Dermis blood vessel endothelial cell (primary cell): ENCODE measurements around the gene CCAR1. TPM values are rescaled to one million over a fixed set of nuclear protein-coding genes. Genes with fewer than 3 reads are reported as not detected.
"Not testable (repeated sequence)": the region's sequence is repeated elsewhere in the genome, so short reads cannot be mapped to it uniquely, and the experiment has no call there.

Experiments used
- DNase-seq: peaks from one replicate; pipeline ENCODE4 v3.0.0; 2010
- total RNA-seq: library from RNA; depleted of rRNA; stranded (reverse); fragments of >200 nt; gene quantifications from 2 replicates; pipeline ENCODE4 v1.2.3, GENCODE V29; 2014

The CCAR1 gene, protein sequence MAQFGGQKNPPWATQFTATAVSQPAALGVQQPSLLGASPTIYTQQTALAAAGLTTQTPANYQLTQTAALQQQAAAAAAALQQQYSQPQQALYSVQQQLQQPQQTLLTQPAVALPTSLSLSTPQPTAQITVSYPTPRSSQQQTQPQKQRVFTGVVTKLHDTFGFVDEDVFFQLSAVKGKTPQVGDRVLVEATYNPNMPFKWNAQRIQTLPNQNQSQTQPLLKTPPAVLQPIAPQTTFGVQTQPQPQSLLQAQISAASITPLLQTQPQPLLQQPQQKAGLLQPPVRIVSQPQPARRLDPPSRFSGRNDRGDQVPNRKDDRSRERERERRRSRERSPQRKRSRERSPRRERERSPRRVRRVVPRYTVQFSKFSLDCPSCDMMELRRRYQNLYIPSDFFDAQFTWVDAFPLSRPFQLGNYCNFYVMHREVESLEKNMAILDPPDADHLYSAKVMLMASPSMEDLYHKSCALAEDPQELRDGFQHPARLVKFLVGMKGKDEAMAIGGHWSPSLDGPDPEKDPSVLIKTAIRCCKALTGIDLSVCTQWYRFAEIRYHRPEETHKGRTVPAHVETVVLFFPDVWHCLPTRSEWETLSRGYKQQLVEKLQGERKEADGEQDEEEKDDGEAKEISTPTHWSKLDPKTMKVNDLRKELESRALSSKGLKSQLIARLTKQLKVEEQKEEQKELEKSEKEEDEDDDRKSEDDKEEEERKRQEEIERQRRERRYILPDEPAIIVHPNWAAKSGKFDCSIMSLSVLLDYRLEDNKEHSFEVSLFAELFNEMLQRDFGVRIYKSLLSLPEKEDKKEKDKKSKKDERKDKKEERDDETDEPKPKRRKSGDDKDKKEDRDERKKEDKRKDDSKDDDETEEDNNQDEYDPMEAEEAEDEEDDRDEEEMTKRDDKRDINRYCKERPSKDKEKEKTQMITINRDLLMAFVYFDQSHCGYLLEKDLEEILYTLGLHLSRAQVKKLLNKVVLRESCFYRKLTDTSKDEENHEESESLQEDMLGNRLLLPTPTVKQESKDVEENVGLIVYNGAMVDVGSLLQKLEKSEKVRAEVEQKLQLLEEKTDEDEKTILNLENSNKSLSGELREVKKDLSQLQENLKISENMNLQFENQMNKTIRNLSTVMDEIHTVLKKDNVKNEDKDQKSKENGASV
- 37.9 and 50.6 TPM in 2 replicates for total RNA-seq

DNA sequence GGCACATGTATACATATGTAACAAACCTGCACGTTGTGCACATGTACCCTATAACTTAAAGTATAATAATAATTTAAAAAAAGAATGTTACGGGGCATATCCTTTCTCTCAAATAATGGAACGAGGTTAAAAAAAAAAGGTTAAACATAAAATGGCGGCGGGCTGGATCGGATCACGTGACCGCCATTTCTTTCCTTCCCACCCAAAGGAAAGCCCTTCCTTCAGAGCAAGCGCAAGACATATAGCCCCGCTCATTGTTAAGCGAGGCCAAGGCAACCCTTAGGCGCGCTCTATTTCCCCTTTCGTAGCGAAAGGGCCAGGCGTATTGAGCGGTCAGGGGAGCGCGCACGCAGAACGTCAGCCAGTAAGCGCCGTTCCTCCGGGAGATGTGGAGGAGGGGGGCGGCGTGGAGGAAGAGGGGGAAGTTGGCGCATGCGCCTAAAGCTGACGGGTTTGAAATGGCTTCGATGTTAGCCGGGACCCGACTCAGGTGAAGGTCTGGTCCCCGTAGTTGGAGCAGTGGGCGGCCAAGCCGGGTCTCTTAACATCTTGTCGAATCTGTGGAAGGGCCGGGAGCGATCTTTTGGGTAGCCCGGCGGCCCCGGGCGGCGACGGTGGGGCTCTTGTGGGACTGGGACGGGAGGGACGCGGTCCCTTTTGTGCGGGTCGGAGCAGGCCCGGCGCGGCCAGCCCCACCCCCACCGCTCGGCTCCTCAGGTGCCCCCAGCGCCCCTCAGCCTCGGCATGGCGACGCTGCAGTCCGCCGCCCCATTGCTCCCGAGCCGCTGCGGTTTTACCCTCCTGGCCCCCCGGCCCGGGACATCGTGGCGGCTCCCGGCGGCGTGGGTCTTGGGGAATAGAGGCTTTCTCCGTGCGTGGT lies at the start of gene CCAR1:
TSS of gene CCAR1 (plus strand) at position 447 of the 880 bp plus-strand sequence. CDS start 1,266 bp downstream, outside the sequence.
- peak; percentile 99 for DNase-seq

DNA sequence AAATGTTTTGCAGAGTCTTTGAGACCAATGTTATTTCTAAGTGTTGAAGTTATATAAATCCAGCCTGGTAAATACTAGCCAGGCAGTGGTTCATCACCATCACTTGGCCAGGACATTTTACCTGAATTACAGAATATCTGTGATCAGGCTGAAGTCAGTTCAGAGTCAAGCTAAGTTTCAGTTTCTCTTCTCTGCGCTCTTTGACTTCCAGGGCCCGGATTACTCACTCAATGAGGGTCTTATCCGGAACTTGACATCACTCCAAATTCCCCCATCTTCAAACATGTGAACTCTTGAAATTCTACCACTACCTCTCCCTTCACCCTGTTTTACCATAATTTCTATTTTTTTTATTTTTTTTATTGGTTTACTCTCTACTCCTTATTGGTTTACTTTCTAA lies 36.6 kb upstream of the CCAR1 start:
- no peak for DNase-seq

DNA sequence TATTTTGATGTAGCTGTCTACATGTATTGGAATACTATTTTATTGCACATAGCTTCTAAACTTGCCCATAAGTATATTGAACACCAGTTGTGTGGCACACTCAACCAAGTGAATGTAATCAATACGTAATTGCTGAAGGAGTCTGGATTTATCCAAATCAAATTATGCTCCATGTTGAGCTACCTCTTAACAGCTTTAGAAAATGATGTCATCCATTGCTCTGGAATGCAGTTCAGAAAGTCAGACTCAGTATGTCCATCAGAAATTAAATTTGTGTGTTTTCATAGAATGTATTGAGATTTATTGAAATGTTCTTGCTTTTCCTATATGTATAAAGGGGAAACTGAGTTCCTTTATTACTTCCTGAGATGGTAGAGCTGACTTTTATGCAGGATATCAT lies 25.0 kb upstream of the CCAR1 start:
- DNase-seq: no peak

DNA sequence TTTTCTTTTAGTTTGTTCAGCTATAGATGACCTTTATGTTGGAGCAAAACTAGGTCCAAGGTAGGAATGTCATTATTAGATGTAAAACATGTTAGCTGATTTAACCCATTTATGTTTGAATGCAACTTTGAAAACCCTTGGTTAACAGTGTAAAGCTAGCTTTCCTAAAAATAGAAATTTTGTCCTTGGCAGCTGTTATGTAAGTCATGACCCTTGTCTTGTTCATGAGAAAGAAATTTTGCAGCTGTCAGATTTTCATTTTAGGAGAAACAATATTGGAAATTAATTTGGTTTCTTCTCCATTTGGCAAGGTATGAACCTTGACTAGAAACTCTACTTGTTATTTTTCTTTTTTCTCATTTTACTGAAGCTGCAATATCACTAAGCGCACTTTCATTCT lies 23.9 kb upstream of the CCAR1 start:
- DNase-seq: no peak

DNA sequence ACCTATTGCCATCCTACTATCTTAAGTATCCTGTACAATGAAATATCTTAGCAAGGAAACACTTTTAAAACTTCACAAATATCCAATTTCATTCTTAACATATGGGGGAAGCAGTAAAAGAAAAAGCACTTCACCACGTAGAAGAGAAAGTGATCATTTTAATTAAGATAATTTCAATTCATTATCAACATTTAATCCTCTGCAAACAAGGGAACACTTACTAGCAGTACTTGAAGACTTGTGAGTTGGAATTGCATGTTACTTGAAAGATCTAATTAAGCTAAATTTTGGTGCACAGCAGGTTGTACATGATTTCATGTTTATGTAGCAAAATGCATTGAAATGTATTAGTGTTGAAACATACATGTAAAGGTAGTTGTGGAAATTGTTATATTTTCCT lies 20.8 kb upstream of the CCAR1 start:
- no peak for DNase-seq

DNA sequence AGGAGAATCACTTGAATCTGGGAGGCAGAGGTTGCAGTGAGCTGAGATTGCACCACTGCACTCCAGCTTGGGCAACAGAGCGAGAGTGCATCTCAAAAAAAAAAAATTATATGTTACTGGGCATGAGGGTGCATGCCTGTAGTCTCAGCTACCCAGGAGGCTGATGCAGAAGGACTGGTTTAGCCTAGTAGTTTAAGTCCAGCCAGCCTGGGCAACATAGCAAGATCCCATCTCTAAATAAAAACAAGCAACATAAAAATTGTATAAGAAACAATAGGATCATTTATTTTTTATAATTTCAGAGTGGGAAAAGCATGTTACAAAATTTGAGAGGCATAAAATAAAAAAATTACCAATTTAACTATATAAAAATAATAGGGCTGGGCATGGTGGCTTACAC lies 15.5 kb upstream of the CCAR1 start:
- DNase-seq: no peak

DNA sequence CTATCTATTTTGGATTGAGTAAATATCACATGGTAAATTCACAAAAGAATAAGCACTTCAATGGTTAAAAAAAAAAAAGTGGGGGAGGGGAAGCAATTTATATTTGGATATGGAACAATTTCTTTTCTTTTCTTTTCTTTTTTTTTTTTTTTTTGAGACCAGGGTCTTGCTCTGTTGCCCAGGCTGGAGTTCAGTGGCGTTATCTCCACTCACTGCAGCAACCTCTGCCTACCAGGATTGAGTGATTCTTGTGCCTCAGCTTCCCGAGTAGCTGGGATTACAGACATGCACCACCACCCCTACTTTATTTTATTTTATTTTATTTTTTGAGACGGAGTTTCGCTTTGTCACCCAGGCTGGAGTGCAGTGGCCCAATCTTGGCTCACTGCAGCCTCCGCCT lies 12.1 kb upstream of the CCAR1 start:
- DNase-seq: not testable (repeated sequence)

DNA sequence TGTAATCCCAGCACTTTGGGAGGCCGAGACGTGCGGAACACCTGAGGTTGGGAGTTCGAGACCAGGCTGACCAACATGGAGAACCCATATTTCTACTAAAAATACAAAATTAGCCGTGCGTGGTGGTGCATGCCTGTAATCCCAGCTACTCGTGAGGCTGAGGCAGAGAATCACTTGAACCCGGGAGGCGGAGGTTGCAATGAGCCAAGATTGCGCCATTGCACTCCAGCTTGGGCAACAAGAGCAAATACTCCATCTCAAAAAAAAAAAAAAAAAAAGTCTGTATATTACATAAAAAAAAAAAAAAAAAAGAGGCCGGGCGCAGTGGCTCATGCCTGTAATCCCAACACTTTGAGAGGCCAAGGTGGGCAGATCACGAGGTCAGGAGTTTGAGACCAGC lies 8.0 kb upstream of the CCAR1 start:
- DNase-seq: not testable (repeated sequence)

DNA sequence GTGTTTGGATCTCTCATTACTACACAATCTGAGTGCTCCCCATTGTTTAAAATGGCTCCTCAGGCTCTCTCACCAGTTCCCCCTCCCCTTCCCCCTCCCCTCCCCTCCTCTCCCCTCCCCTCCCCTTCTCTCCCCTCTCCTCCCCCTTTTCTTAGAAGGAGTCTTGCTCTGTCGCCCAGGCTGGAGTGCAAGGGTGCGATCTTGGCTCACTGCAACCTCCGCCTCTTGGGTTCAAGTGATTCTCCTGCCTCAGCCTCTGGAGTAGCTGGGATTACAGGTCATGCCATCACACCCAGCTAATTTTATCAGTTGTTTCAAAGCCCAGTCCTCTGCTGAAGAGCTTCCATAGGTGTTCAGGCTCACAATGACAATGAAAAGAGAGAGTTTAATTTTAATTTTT lies 3.6 kb upstream of the CCAR1 start:
- no peak for DNase-seq

DNA sequence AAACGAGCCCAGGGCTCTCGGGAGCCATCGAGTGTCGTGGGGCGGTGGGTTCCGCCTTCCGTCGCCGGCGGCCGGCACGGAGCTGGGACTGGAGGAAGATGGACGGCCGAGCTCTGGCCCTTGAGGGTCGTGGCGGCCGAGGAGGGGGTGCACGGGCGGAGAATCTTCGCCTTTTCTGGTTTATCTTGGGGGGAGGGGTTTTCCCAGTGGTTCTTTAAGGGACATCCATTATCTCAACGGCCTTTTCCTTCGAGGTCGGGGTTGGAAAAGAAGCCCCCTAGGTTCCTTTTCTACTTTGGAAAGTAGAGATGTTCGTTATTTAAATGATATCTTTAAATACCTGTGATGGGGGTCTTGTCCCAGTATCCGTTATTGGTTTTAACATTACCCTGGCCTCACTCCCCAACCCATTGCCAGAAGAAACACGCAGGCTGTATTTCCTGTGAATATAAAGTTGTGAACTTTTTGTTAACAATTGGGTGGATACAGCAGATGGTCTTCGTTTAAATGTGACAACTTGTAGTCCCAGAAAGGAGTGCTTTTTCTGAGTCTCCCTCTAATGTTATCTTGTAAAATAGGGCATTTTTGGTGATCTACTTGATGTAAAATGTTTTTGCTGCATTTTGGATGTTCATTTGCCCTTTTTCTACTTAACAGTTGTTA lies 765 bp downstream of the CCAR1 start:
- DNase-seq: peak; percentile 27

DNA sequence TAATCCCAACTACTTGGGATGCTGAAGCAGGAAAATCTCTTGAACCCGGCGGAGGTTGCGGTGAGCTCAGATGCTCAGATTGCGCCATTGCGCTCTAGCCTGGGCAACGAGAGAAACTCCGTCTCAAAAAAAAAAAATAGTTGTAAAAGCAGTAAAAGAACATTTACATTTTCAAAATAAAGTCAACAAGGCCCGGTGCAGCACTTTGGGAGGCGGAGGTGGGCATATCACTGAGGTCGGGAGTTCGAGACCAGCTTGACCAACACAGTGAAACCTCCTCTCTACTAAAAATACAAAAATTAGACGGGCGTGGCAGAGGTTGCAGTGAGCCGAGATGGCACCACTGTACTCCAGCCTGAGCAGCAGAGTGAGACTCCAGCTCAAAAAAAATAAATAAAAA lies 4.0 kb downstream of the CCAR1 start:
- no peak for DNase-seq

DNA sequence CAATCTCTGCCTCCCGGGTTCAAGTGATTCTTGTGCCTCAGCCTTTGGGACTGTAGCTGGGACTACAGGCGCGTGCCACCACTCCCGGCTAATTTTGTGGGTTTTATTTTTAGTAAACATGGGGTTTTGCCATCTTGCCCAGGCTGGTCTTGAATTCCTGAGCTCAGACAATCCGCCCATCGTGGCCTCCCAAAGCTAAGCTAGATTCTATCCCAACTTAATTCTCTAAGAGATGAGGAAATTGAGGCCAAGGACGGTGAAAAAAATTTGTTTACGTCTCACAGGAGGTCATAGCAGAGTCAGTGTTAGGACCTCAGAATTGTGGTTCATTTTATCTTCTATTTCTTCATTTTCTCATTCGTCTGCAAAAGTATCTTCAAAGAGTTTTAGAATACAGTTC lies 6.1 kb downstream of the CCAR1 start:
- no peak for DNase-seq

DNA sequence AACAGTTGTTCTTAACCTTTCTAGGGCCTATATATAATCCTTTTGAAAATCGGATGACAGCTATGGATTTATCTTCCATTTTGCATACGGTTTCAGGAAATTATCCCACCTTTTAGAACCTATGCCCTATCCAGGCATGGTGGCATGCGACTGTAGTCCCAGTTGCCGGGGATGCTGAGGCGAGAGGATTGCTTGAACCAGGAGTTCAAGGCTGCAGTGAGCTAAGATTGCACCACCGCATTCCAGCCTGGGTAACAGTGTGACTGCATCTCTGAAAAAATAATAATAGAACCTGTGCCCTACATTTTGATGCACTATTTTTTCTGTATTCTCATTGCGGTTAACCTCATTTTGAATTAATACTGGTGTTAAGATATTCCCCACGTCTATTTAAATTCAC lies 11.6 kb downstream of the CCAR1 start:
- no peak for DNase-seq

DNA sequence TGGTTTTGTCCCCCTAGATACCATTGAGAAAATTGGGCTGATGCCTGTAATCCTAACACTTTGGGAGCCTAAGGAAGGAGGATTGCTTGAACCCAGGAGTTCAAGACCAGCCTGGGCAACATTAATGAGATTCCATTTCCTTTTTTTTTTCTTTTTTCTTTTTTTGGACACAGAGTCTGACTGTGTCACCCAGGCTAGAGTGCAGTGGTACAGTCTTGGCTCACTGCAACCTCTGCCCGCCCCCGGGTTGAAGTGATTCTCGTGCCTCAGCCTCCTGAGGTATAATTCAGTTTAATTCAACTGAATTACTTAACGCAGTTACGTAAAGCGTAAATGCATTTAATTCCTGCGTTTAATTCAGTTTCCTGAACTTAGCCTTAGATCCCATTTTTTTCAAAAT lies 13.3 kb downstream of the CCAR1 start:
- no peak for DNase-seq

DNA sequence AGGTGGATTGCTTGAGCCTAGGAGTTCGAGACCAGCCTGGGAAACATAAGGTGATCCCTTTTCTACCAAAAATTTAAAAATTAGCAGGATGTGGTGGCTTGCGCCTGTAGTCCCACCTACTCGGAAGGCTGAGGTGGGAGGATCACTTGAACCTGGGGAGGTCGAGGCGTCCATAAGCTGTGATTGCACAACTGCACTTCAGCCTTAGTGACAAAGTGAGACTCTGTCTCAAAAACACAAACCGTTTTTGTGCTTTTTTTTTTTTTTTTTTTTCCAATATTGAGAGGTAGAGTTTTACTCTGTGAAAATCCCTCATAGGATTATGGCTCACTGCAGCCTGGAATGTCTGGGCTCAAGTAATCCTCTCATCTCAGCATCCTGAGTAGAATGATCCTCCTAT lies 14.1 kb downstream of the CCAR1 start:
- no peak for DNase-seq

DNA sequence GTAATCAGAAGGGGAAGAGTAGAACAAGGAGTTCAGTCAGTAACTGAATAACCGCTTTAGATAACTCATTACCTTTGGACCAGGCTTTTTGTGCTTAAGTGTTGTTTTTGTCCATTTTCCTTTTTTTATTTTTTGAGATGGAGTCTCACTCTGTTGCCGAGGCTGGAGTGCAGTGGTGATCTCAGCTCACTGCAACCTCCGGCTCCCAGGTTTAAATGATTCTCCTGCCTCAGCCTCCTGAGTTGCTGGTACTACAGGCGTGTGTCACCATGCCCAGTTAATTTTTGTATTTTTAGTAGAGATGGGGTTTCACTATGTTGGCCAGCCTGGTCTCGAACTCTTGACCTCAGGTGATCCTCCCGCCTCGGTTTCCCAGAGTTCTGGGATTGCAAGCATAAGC lies 14.7 kb downstream of the CCAR1 start:
- DNase-seq: not testable (repeated sequence)

DNA sequence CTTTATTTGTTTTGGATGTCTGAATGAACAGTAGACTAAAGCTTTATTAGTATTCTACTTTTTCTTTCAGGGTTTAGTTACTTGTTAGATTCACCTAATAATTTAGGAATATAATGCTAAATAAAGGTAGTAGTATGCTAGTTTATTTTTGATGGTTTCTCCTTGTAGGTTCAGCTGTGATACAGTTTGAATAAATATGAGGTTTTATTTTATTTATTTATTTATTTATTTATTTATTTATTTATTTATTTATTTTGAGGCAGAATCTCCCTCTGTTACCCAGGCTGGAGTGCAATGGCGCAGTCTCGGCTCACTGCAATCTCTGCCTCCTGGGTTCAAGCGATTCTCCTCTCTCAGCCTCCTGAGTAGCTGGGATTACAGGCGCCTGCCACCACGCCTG lies 19.6 kb downstream of the CCAR1 start:
- not testable (repeated sequence) for DNase-seq

DNA sequence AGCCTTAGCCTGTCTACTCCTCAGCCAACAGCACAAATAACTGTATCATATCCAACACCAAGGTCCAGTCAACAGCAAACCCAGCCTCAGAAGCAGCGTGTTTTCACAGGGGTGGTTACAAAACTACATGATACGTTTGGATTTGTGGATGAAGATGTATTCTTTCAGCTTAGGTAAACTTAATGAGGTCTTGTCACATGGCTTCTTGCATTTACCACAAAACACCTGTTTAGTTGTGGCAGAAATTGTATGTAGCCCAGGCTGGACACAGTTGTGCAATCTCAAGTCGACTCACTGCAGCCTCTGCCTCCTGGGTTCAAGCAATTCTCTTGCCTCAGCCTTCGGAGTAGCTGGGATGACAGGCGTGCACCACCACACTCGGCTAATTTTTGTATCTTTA lies 21.4 kb downstream of the CCAR1 start:
- no peak for DNase-seq

DNA sequence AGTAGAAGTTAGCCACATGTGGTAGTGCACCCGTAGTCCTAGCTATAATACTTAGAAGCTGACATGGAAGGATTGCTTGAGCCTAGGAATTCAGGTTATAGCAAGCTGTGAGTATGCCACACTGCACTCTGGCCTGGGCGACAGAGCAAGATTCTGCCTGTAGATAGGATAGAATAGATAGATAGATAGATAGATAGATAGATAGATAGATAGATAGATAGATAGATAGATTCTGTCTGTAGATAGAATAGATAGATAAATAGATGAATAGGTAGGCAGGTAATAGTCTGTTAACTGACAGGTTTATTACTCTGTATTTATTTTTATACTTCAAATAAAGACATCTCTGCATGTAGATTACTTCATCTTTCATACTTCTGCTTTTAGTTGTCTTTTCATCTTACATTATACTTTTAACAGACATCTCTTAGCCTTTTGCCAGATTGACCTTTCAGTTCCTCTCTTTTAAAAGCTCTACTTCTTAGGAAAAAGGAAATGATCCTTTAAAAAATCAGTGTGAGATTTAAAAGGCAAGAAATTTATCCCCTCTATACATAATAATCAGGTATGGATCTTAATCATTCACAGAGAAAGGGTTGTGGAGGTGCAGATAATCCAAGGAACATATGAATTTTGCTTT lies 31.8 kb downstream of the CCAR1 start:
- no peak for DNase-seq

DNA sequence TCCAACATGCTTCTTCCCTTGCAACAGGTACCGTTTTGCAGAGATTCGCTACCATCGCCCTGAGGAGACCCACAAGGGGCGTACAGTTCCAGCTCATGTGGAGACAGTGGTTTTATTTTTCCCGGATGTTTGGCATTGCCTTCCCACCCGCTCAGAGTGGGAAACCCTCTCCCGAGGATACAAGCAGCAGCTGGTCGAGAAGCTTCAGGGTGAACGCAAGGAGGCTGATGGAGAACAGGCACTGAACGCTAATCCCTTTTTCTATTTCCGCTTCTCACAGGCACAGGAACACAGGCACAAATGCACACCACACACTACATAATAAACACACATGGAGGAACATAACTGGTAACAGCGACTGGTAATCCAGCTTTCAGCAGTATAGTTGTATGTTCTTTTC lies 35.2 kb downstream of the CCAR1 start:
- no peak for DNase-seq

DNA sequence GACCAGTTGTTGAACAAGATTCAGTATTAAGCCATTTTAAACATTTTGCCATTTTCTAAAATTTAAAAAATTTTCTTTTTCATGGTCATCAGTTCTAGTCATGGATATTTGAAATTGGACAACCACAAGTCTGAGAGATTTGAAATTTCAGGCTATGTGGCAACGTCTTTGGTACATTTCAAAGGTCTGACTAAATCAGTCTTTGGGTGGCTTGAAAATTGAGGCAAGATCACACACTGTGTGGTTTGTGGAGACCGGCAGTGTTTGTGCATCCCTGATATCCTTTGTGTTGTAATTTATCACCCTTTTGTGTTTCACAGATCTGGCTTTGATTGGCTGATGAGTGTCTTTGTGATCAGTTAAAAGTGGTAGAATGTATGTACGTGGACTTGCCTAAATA lies 35.7 kb downstream of the CCAR1 start:
- no peak for DNase-seq
